Cardiac muscle cell (in vitro differentiated cells and primary cell): ENCODE measurements around the gene HOXD13. TPM values are rescaled to one million over a fixed set of nuclear protein-coding genes. Genes with fewer than 3 reads are reported as not detected.

Source experiments
- DNase-seq, 2 donors: peaks; one replicate each; pipeline versions ENCODE4 v3.0.0 to v3.0.0-alpha.2; 2010 to 2017; ENCODE audit warnings: low read depth in 1 of 2, low spot score in 1 of 2
- H3K27ac ChIP-seq: fragments of 200-600 bp; sonication (generic); 2 replicates; pipeline ENCODE4 v1.5.1; 2016
- H3K27me3 ChIP-seq: fragments of 200-600 bp; sonication (generic); 2 replicates; pipeline ENCODE4 v1.6.0; 2016; ENCODE audit warnings: control low read depth
- H3K36me3 ChIP-seq: fragments of 200-600 bp; sonication (generic); 2 replicates; pipeline ENCODE4 v1.5.1; 2016; ENCODE audit warnings: control low read depth
- H3K4me1 ChIP-seq: fragments of 200-600 bp; sonication (generic); 2 replicates; pipeline ENCODE4 v1.8.1; 2017; ENCODE audit warnings: low read depth, mild to moderate bottlenecking, mixed run types
- H3K4me3 ChIP-seq: fragments of 200-600 bp; sonication (generic); 2 replicates; pipeline ENCODE4 v1.5.1; 2016; ENCODE audit warnings: mild to moderate bottlenecking
- H3K9me3 ChIP-seq: fragments of 200-600 bp; sonication (generic); 2 replicates; pipeline ENCODE4 v1.5.1; 2017; ENCODE audit warnings: low read depth, mild to moderate bottlenecking, control low read depth
- polyA plus RNA-seq: library from polyadenylated mRNA; unstranded; fragments of >200 nt; fragmentation: Nextera tagmentation; extraction: Ambion mirVana; gene quantifications from 2 replicates; pipeline ENCODE4 v1.2.1, GENCODE V29; 2016
- total RNA-seq: library from RNA; depleted of rRNA; stranded (reverse); fragments of >200 nt; gene quantifications from 2 replicates; pipeline ENCODE4 v1.2.3, GENCODE V29; 2016
- TF ChIP-seq, protein P1 (sequence below): IDR thresholded peaks from 2 replicates; pipeline ENCODE4 v1.5.1; 2012; ENCODE audit warnings: low read depth, mild to moderate bottlenecking, low read length

The HOXD13 gene
- total and polyA plus RNA-seq, 2 experiments from 2014 or later = not detected

DNA sequence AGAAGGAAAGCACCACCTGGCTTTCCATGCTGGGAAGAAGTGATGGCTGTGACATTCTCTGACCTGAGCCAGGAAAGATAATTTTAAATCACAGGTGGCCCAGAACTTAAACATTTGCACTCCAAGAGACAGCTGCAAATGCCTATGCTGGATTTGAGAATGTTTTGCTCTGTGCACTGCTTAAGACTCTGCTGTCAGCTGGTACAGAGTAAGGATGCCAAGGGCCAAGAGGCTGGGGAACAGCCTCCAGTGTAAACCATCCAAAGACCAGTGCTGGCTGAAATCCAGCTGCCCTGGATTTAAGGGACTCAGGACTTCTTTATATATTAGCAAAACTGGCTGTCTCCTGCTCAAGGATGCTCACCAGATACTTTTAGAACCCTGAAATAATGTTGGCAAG, 40.9 kb downstream of the HOXD13 start:
- no peaks in the 10 kb centered on the region for H3K36me3 ChIP-seq
- DNase-seq = no peak
- peaks cover 100% of the 10 kb centered on the region for H3K27me3 ChIP-seq
- TF ChIP-seq, protein P1, sequence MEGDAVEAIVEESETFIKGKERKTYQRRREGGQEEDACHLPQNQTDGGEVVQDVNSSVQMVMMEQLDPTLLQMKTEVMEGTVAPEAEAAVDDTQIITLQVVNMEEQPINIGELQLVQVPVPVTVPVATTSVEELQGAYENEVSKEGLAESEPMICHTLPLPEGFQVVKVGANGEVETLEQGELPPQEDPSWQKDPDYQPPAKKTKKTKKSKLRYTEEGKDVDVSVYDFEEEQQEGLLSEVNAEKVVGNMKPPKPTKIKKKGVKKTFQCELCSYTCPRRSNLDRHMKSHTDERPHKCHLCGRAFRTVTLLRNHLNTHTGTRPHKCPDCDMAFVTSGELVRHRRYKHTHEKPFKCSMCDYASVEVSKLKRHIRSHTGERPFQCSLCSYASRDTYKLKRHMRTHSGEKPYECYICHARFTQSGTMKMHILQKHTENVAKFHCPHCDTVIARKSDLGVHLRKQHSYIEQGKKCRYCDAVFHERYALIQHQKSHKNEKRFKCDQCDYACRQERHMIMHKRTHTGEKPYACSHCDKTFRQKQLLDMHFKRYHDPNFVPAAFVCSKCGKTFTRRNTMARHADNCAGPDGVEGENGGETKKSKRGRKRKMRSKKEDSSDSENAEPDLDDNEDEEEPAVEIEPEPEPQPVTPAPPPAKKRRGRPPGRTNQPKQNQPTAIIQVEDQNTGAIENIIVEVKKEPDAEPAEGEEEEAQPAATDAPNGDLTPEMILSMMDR = no peak
- H3K9me3 ChIP-seq = no peaks in the 10 kb centered on the region
- no peak overlapping the region for H3K4me3 ChIP-seq
- no peak overlapping the region for H3K27ac ChIP-seq
- H3K4me1 ChIP-seq = no peaks in the 10 kb centered on the region

DNA sequence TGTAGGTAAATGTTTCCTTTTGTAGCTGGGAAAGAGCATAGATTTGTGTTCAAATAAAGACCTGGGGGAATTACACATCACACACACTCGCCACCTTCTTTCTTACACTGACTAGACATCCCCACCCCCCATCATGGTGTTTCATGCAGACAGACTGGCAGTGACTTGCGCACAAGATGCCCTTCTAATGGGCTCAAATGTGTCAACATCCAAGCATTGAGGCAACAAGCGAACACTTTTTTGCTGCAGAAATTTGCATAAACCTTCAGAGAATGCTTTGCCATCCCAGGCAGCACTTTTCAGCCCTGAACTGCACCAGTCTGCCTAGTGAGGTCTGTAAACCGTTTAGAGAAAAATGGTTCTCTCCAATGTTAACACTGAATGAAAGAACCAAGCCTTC, 41.5 kb downstream of the HOXD13 start:
- Histone ChIP-seq H3K9me3 (no peaks in the 10 kb centered on the region), H3K36me3 (no peaks in the 10 kb centered on the region), H3K4me1 (no peaks in the 10 kb centered on the region), H3K27me3 (peaks cover 100% of the 10 kb centered on the region), H3K4me3 (no peak overlapping the region), H3K27ac (no peak overlapping the region)
- TF ChIP-seq, protein P1 = no peak
- DNase-seq = no peak

DNA sequence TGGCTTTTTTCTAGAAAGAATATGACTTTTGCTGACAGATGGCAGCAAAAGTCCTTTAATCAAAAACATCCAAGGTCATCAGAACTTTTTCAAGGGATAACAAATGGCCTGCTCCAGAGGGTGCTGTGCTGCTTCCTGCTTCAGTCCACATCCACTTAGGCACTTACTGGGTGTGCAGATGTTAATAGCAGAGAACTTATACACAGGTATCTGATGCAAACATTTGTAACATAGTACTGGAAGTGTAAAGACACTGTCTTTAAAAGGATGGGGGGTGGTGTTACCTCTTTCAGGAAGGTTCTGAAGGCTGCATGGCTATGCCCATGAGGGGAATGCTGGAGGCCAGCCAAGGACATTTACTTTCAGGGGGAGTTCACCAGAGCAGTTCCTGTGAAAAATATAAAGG, 42.5 kb downstream of the HOXD13 start:
- H3K9me3 ChIP-seq = no peaks in the 10 kb centered on the region
- H3K27ac ChIP-seq = no peak overlapping the region
- no peak overlapping the region for H3K4me3 ChIP-seq
- H3K4me1 ChIP-seq = no peaks in the 10 kb centered on the region
- TF ChIP-seq, protein P1 = no peak
- DNase-seq = no peak
- H3K36me3 ChIP-seq = no peaks in the 10 kb centered on the region
- peaks cover 100% of the 10 kb centered on the region for H3K27me3 ChIP-seq

DNA sequence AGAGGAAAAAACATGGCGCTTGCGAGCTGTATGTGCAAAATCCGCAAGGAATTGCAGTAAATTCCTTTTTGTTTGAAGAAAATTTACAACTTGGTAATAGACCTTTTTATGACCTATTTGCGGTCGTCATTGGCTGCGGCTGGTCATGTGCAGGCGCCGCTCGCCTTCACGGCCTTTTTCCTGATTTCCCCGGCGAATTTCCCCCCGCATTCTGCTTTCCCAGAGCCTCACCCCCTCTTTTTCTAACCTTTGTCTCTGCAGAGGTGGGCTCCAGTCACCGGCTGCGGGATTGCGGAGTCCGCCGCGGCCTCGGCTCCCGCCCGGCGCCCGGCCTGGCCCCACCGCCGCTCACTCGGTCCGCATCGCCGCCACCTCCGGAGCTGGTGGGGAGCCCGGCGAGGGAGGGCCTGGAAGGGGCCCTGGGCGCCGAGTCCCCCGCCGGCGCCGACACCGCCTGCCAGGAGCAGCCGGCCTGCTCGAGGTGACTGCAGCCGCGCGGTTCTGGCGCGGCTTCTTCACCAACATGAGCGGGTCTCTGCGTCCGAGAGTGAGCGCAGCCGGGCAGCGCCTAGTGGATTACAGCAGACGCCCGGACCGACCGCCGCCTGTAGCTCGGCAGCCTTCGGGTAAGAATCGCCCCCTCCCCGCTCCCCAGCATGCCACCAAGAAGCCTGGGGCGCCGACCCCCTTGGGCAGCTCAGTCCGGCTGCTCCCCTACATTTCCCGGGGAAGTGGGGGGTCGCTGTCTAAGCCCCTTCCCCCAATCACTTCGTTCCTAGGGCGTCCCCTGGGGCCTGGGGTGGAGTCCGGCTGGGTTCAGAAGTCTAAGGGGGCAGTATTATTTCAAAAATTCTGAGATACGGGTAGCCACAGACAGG, 44.1 kb downstream of the HOXD13 start:
- peak; percentile 25 to 59 for DNase-seq
- no peaks in the 10 kb centered on the region for H3K4me1 ChIP-seq
- no peak overlapping the region for H3K27ac ChIP-seq
- H3K27me3 ChIP-seq = peaks cover 100% of the 10 kb centered on the region
- no peaks in the 10 kb centered on the region for H3K9me3 ChIP-seq
- peak overlapping the region; percentile 27 for H3K4me3 ChIP-seq
- TF ChIP-seq, protein P1 = no peak
- H3K36me3 ChIP-seq = no peaks in the 10 kb centered on the region

DNA sequence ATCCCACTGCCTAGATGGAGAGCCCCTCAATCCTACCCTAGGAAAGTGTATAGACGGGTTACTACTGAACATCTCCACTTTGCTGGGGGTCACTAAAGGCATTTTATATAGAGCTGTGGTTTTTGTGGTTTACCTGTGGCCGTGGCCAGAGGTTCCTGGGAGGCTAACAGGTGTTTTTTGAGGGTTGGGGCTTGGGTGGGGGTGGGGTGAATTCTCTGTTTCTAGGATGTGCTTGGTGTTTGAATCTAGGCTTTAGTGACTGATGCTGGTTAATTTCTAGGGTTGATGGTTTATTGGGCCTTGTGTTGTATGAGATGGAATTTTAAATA, 44.7 kb downstream of the HOXD13 start:
- no peaks in the 10 kb centered on the region for H3K36me3 ChIP-seq
- TF ChIP-seq, protein P1 = no peak
- H3K4me1 ChIP-seq = no peaks in the 10 kb centered on the region

More for the DNA sequence above, 44.7 kb downstream of the HOXD13 start:
- Histone ChIP-seq H3K4me3 (peak overlapping the region; percentile 27), H3K27me3 (peaks cover 100% of the 10 kb centered on the region), H3K27ac (no peak overlapping the region), H3K9me3 (no peaks in the 10 kb centered on the region)
- no peak for DNase-seq
